Measurements from ENCODE around the gene WNK2.

The WNK2 gene

GRCh38 chr9:93369686-93370085, 185.7 kb downstream of the WNK2 start:
- H3K79me2 ChIP-seq (ENCODE audit: insufficient read depth, low read depth): no peaks in the 10 kb centered on the region
- H2AFZ ChIP-seq (ENCODE audit: low read depth): no peak overlapping the region
- H3K4me3 ChIP-seq (IDR thresholded peaks at IDR 0.05; ENCODE audit: insufficient read depth, low read depth, low read length): no peak overlapping the region
- no peaks in the 10 kb centered on the region for H3K27me3 ChIP-seq (ENCODE audit: insufficient read depth, low read depth)
- H4K20me1 ChIP-seq (ENCODE audit: insufficient read depth): no peaks in the 10 kb centered on the region
- no peak for TF ChIP-seq CTCF (conservative IDR thresholded peaks at IDR 0.05; ENCODE audit: low read depth, low read length)
- H3K4me1 ChIP-seq (ENCODE audit: low read depth, poor library complexity, severe bottlenecking): no peaks in the 10 kb centered on the region
- no peaks in the 10 kb centered on the region for H3K36me3 ChIP-seq (ENCODE audit: insufficient read depth)
- no peak overlapping the region for H3K27ac ChIP-seq
- no peak overlapping the region for H3K9ac ChIP-seq
- H3K4me2 ChIP-seq: no peak overlapping the region

Data from KMS-11 (cell line).